ENCODE data around the gene BCO1.

DNA sequence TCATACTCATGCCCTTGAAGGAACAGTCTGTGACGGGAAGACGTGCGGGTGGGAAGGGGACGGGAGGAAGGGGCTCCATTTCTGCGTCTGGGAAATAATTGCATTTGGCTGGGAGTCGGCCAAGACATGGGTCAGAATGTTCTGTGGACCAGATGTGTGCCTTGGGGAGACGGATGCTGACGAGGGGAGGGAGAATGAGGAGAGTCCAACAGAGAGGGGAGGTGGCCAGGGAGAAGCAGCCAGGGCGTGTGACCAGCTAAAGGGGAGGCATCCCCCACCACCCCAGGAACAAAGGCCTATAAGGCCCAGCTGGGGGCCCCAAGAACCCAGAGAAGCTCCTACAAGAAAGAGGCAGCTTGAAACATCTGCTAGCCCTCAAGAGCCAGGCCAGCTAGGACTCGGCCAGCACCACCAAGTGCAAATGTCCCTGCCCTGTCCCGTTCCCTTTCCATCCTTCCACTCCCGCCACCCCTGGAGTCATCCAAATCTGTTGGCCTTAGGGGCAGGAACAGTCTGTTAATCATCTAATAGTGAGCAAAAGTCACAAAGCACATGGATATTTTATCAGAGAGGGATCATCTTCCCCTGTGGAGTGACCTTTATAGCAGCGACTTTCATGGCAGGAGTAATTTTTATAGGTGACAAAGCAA is 42.5 kb upstream of the BCO1 start:
- TF ChIP-seq, protein P1, sequence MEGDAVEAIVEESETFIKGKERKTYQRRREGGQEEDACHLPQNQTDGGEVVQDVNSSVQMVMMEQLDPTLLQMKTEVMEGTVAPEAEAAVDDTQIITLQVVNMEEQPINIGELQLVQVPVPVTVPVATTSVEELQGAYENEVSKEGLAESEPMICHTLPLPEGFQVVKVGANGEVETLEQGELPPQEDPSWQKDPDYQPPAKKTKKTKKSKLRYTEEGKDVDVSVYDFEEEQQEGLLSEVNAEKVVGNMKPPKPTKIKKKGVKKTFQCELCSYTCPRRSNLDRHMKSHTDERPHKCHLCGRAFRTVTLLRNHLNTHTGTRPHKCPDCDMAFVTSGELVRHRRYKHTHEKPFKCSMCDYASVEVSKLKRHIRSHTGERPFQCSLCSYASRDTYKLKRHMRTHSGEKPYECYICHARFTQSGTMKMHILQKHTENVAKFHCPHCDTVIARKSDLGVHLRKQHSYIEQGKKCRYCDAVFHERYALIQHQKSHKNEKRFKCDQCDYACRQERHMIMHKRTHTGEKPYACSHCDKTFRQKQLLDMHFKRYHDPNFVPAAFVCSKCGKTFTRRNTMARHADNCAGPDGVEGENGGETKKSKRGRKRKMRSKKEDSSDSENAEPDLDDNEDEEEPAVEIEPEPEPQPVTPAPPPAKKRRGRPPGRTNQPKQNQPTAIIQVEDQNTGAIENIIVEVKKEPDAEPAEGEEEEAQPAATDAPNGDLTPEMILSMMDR (IDR thresholded peaks at IDR 0.05 in 4 of 5, conservative IDR thresholded peaks at IDR 0.05 in 1 of 5) = no peak
- TF ChIP-seq POLR2A (IDR thresholded peaks at IDR 0.05) = no peak

Data from gastrocnemius medialis (tissue), 4 donors.